Stimulated activated CD4-positive, alpha-beta T cell treated with anti-CD3 and anti-CD28 coated beads, Interleukin-15, amount 100 ng/mL, for 48 hours (primary cell): ENCODE measurements around the gene DOLPP1.

Source experiments
- DNase-seq, 2 donors: peaks; one replicate each; pipeline ENCODE4 v3.0.0-alpha.2; 2020; ENCODE audit warnings: low read depth in 2 of 2

DOLPP1 gene

GRCh38 chr9:129094387-129095169 lies 13.7 kb downstream of the DOLPP1 start:
- no peak for DNase-seq

GRCh38 chr9:129095170-129095667 lies 14.3 kb downstream of the DOLPP1 start:
- DNase-seq = no peak

GRCh38 chr9:129095908-129096307 lies 15.0 kb downstream of the DOLPP1 start:
- DNase-seq = no peak

GRCh38 chr9:129097671-129098306 lies 16.9 kb downstream of the DOLPP1 start:
- DNase-seq = no peak

GRCh38 chr9:129098328-129098727 lies 17.4 kb downstream of the DOLPP1 start:
- DNase-seq = no peak

GRCh38 chr9:129100383-129101169 lies 19.7 kb downstream of the DOLPP1 start:
- no peak for DNase-seq

- DNase-seq = no peak
These were observed 20.4 kb downstream of the DOLPP1 start for GRCh38 chr9:129101279-129101678.

- no peak for DNase-seq
These were observed 21.2 kb downstream of the DOLPP1 start for GRCh38 chr9:129102095-129102525.

GRCh38 chr9:129102791-129103594 lies 22.1 kb downstream of the DOLPP1 start:
- DNase-seq = no peak

- no peak for DNase-seq
These were observed 22.7 kb downstream of the DOLPP1 start for GRCh38 chr9:129103595-129103965.

- DNase-seq = no peak
These were observed 23.1 kb downstream of the DOLPP1 start for GRCh38 chr9:129104051-129104450.

- no peak for DNase-seq
These were observed 25.2 kb downstream of the DOLPP1 start for GRCh38 chr9:129105857-129106694.

- no peak for DNase-seq
These were observed 26.7 kb downstream of the DOLPP1 start for GRCh38 chr9:129107651-129108050.

- DNase-seq = no peak
These were observed 27.3 kb downstream of the DOLPP1 start for GRCh38 chr9:129108083-129108804.

GRCh38 chr9:129108805-129109536 lies 28.1 kb downstream of the DOLPP1 start:
- DNase-seq = no peak

- DNase-seq = no peak
These were observed 28.6 kb downstream of the DOLPP1 start for GRCh38 chr9:129109537-129109903.

- DNase-seq = no peak
These were observed 29.2 kb downstream of the DOLPP1 start for GRCh38 chr9:129109952-129110739.

- DNase-seq = peak; percentile 92 to 97
These were observed 30.0 kb downstream of the DOLPP1 start, which contains the start of the genes CRAT and PTPA for GRCh38 chr9:129110740-129111527. CRAT (minus strand) TSS chr9:129110793; CDS start chr9:129110509, 284 bp downstream. PTPA (plus strand) TSS chr9:129111415; CDS start chr9:129111601, 186 bp downstream.
